NT2/D1 (cell line): ENCODE measurements around the gene HNRNPD.
"Not testable (repeated sequence)": the region's sequence is repeated elsewhere in the genome, so short reads cannot be mapped to it uniquely, and the experiment has no call there.

Source experiments
- DNase-seq: peaks from one replicate; pipeline ENCODE4 v3.0.0-alpha.2; 2011; ENCODE audit warnings: low read depth, low spot score
- H3K27me3 ChIP-seq: 2 replicates; pipeline ENCODE4 v1.6.0; 2011; ENCODE audit warnings: mild to moderate bottlenecking; ENCODE audit not compliant: insufficient read length, insufficient read depth
- H3K36me3 ChIP-seq: 2 replicates; pipeline ENCODE4 v1.6.1; 2011; ENCODE audit warnings: mild to moderate bottlenecking, low read length, mixed read lengths; ENCODE audit not compliant: insufficient read depth, insufficient read length
- H3K4me1 ChIP-seq: 2 replicates; pipeline ENCODE4 v1.5.1; 2011; ENCODE audit not compliant: insufficient read depth, insufficient read length
- H3K4me3 ChIP-seq: 2 replicates; pipeline ENCODE4 v1.5.1; 2011; ENCODE audit warnings: low read depth; ENCODE audit not compliant: insufficient read length
- H3K9ac ChIP-seq: 2 replicates; pipeline ENCODE4 v1.6.0; 2011; ENCODE audit warnings: low read depth; ENCODE audit not compliant: insufficient read length
- H3K9me3 ChIP-seq: 2 replicates; pipeline ENCODE4 v1.5.1; 2011; ENCODE audit warnings: mild to moderate bottlenecking, low read length; ENCODE audit not compliant: insufficient read depth
- SUZ12 ChIP-seq: IDR thresholded peaks from 2 replicates; pipeline ENCODE4 v1.6.1; 2011; ENCODE audit not compliant: insufficient read length, insufficient read depth; ENCODE audit errors: extremely low read depth
- YY1 ChIP-seq: IDR thresholded peaks from 2 replicates; pipeline ENCODE4 v1.6.1; 2011; ENCODE audit not compliant: insufficient read length, insufficient read depth
- ZNF274 ChIP-seq: IDR thresholded peaks from 2 replicates; pipeline ENCODE4 v1.6.1; 2011; ENCODE audit warnings: mild to moderate bottlenecking, low read depth, low read length

HNRNPD gene

GRCh38 chr4:82372517-82373485, 990 bp downstream of the HNRNPD start:
- peaks cover 46% of the 10 kb centered on the region for H3K36me3 ChIP-seq
- H3K27me3 ChIP-seq, result no peaks in the 10 kb centered on the region
- no peaks in the 10 kb centered on the region for H3K9me3 ChIP-seq
- H3K4me1 ChIP-seq, result no peaks in the 10 kb centered on the region
- TF ChIP-seq SUZ12 (no peak), ZNF274 (no peak), YY1 (no peak)
- peak overlapping the region; percentile 100 for H3K9ac ChIP-seq
- H3K4me3 ChIP-seq, result peak overlapping the region; percentile 89
- DNase-seq, result peak; percentile 48

- Histone ChIP-seq H3K9me3 (no peaks in the 10 kb centered on the region), H3K27me3 (no peaks in the 10 kb centered on the region), H3K4me1 (no peaks in the 10 kb centered on the region), H3K9ac (peak overlapping the region; percentile 100), H3K36me3 (peaks cover 59% of the 10 kb centered on the region), H3K4me3 (peak overlapping the region; percentile 89)
- TF ChIP-seq SUZ12 (no peak), ZNF274 (no peak), YY1 (no peak)
- no peak for DNase-seq
Measured at GRCh38 chr4:82371497-82371896, 2.3 kb downstream of the HNRNPD start.

- no peak overlapping the region for H3K4me3 ChIP-seq
- H3K4me1 ChIP-seq, result no peaks in the 10 kb centered on the region
- no peaks in the 10 kb centered on the region for H3K9me3 ChIP-seq
- H3K9ac ChIP-seq, result no peak overlapping the region
- TF ChIP-seq YY1 (no peak), SUZ12 (no peak), ZNF274 (no peak)
- no peak for DNase-seq
- no peaks in the 10 kb centered on the region for H3K27me3 ChIP-seq
- H3K36me3 ChIP-seq, result peaks cover 81% of the 10 kb centered on the region
Measured at GRCh38 chr4:82367438-82368097, 6.2 kb downstream of the HNRNPD start.

- H3K4me3 ChIP-seq, H3K4me1 ChIP-seq, DNase-seq, H3K9ac ChIP-seq, H3K27me3 ChIP-seq, H3K9me3 ChIP-seq: not testable (repeated sequence)
- peaks cover 73% of the 10 kb centered on the region for H3K36me3 ChIP-seq
Measured at GRCh38 chr4:82366431-82366830, 7.4 kb downstream of the HNRNPD start.

GRCh38 chr4:82363896-82364487, 9.8 kb downstream of the HNRNPD start:
- H3K9ac ChIP-seq, result no peak overlapping the region
- H3K36me3 ChIP-seq, result peaks cover 68% of the 10 kb centered on the region
- no peak overlapping the region for H3K4me3 ChIP-seq
- TF ChIP-seq ZNF274, result no peak
- no peak for TF ChIP-seq SUZ12
- TF ChIP-seq YY1, result no peak
- no peaks in the 10 kb centered on the region for H3K9me3 ChIP-seq
- no peaks in the 10 kb centered on the region for H3K27me3 ChIP-seq
- DNase-seq, result no peak
- H3K4me1 ChIP-seq, result no peaks in the 10 kb centered on the region

GRCh38 chr4:82362565-82362964, 11.2 kb downstream of the HNRNPD start:
- Histone ChIP-seq H3K36me3 (peaks cover 69% of the 10 kb centered on the region), H3K4me1 (no peaks in the 10 kb centered on the region), H3K27me3 (no peaks in the 10 kb centered on the region), H3K9me3 (no peaks in the 10 kb centered on the region), H3K4me3 (no peak overlapping the region), H3K9ac (no peak overlapping the region)
- DNase-seq, result no peak
- no peak for TF ChIP-seq SUZ12
